Colonic mucosa (tissue), 4 donors: ENCODE results near the gene MYO15A. TPM values are rescaled to one million over a fixed set of nuclear protein-coding genes. Genes with fewer than 3 reads are reported as not detected.

Experiments
- DNase-seq: peaks from one replicate; pipeline ENCODE4 v3.0.0-alpha.2; 2020
- H3K27ac ChIP-seq: fragments of 200-600 bp; one replicate; pipeline ENCODE4 v1.8.0; 2021
- H3K27me3 ChIP-seq: fragments of 200-600 bp; one replicate; pipeline ENCODE4 v1.8.0; 2021
- H3K36me3 ChIP-seq: fragments of 200-600 bp; one replicate; pipeline ENCODE4 v1.8.0; 2021
- H3K4me1 ChIP-seq: fragments of 200-600 bp; one replicate; pipeline ENCODE4 v1.8.0; 2021; ENCODE audit warnings: mild to moderate bottlenecking
- H3K4me3 ChIP-seq: fragments of 200-600 bp; one replicate; pipeline ENCODE4 v1.8.0; 2021
- H3K9ac ChIP-seq, 2 donors: one replicate each; pipeline ENCODE4 v1.7.0; 2013; ENCODE audit warnings: control low read depth in 2 of 2, low read depth in 2 of 2, low read length in 2 of 2
- H3K9me3 ChIP-seq: fragments of 200-600 bp; one replicate; pipeline ENCODE4 v1.8.0; 2021
- CTCF ChIP-seq: fragments of 200-600 bp; IDR thresholded peaks from one replicate; pipeline ENCODE4 v1.8.0; 2022; ENCODE audit warnings: antibody characterized with exemption, mild to moderate bottlenecking
- intact Hi-C: fragments of 100-400 bp; cut with DNase I; formaldehyde crosslinking; loops from one replicate; pipeline ENCODE4 v1.14.1; 2022
- total RNA-seq, 2 donors: library from RNA; stranded (reverse); fragmentation: NEBNext Ultra II Directional in 1 of 2; extraction: Animal tissue kit (Norgen Biotek cat#: 25700) in 1 of 2; gene quantifications; one replicate each; pipeline ENCODE4 v1.2.1, GENCODE V29; 2021
- donor health status: healthy.
- donor health status: DM: no; HTN: no; CAD: no.
- donor health status: DM: no; HTN: no; CAD: no.

Gene MYO15A
- total RNA-seq, 2 donors from 2014 or later, result 1.1 to 1.4 TPM

GRCh38 chr17:18105595-18105994, 3.0 kb upstream of the MYO15A start:
- H3K4me3 ChIP-seq, result no peak overlapping the region
- no peaks in the 10 kb centered on the region for H3K27me3 ChIP-seq
- intact Hi-C loops, result no loop called here
- H3K4me1 ChIP-seq, result no peaks in the 10 kb centered on the region
- no peak overlapping the region for H3K9ac ChIP-seq
- H3K36me3 ChIP-seq, result no peaks in the 10 kb centered on the region
- H3K27ac ChIP-seq, result no peak overlapping the region
- no peak for DNase-seq
- H3K9me3 ChIP-seq, result no peaks in the 10 kb centered on the region
- no peak for TF ChIP-seq CTCF

GRCh38 chr17:18106211-18106610, 2.3 kb upstream of the MYO15A start:
- no peak for TF ChIP-seq CTCF
- H3K4me3 ChIP-seq, result no peak overlapping the region
- intact Hi-C loops, result no loop called here
- DNase-seq, result no peak
- H3K4me1 ChIP-seq, result no peaks in the 10 kb centered on the region
- H3K27ac ChIP-seq, result no peak overlapping the region
- no peaks in the 10 kb centered on the region for H3K36me3 ChIP-seq
- no peaks in the 10 kb centered on the region for H3K27me3 ChIP-seq
- H3K9ac ChIP-seq, result no peak overlapping the region
- H3K9me3 ChIP-seq, result no peaks in the 10 kb centered on the region

GRCh38 chr17:18107061-18107790, 1.3 kb upstream of the MYO15A start:
- intact Hi-C loops, result no loop called here
- no peak overlapping the region for H3K27ac ChIP-seq
- no peaks in the 10 kb centered on the region for H3K36me3 ChIP-seq

GRCh38 chr17:18107971-18108370, 585 bp upstream of the MYO15A start:
- Histone ChIP-seq H3K4me3 (no peak overlapping the region), H3K27me3 (no peaks in the 10 kb centered on the region), H3K36me3 (no peaks in the 10 kb centered on the region), H3K4me1 (no peaks in the 10 kb centered on the region), H3K9ac (no peak overlapping the region), H3K27ac (no peak overlapping the region), H3K9me3 (no peaks in the 10 kb centered on the region)
- no peak for TF ChIP-seq CTCF
- DNase-seq, result no peak
- intact Hi-C loops, result no loop called here

More at GRCh38 chr17:18107061-18107790, 1.3 kb upstream of the MYO15A start:
- no peak overlapping the region for H3K4me3 ChIP-seq
- H3K27me3 ChIP-seq, result no peaks in the 10 kb centered on the region
- no peak for TF ChIP-seq CTCF
- DNase-seq, result no peak
- no peaks in the 10 kb centered on the region for H3K4me1 ChIP-seq
- no peak overlapping the region for H3K9ac ChIP-seq
- H3K9me3 ChIP-seq, result no peaks in the 10 kb centered on the region

- no peaks in the 10 kb centered on the region for H3K9me3 ChIP-seq
- no peaks in the 10 kb centered on the region for H3K27me3 ChIP-seq
- TF ChIP-seq CTCF, result no peak
- no peak for DNase-seq
- no peaks in the 10 kb centered on the region for H3K36me3 ChIP-seq
- no peaks in the 10 kb centered on the region for H3K4me1 ChIP-seq
- no peak overlapping the region for H3K27ac ChIP-seq
- no peak overlapping the region for H3K9ac ChIP-seq
- no peak overlapping the region for H3K4me3 ChIP-seq
- intact Hi-C loops, result no loop called here
Measured at GRCh38 chr17:18109935-18110485, 1.5 kb downstream of the MYO15A start.
